HCT116 (cell line): ENCODE measurements around the gene ADAMTSL2. TPM values are rescaled to one million over a fixed set of nuclear protein-coding genes. Genes with fewer than 3 reads are reported as not detected.

ENCODE experiments used
- ZBTB33 ChIP-seq: IDR thresholded peaks from 2 replicates; pipeline ENCODE4 v1.6.1; 2011; ENCODE audit warnings: mild to moderate bottlenecking, low read length, moderate library complexity; ENCODE audit not compliant: insufficient replicate concordance; ENCODE audit errors: extremely low read depth
- total RNA-seq: library from RNA; stranded (reverse); gene quantifications from one replicate; pipeline ENCODE4 v1.2.1, GENCODE V29; 2021; ENCODE audit not compliant: unreplicated experiment

ADAMTSL2 gene
- total RNA-seq, 1 experiment from 2014 or later = not detected

- TF ChIP-seq ZBTB33 = no peak
- TF ChIP-seq, all 23 proteins: peak for 0
Observed at GRCh38 chr9:133622555-133622954, 88.1 kb downstream of the ADAMTSL2 start (continued).

Other genes with a start within 250 kb of the ADAMTSL2 start
- gene SURF6, start 198.5 kb upstream of the ADAMTSL2 start, total RNA-seq = 30.1 TPM
- gene MED22, start 186.6 kb upstream of the ADAMTSL2 start, total RNA-seq = 18.6 TPM
- gene RPL7A, start 186.5 kb upstream of the ADAMTSL2 start, total RNA-seq = 2,837 TPM
- 71.7 TPM for gene SURF1, start 178.2 kb upstream of the ADAMTSL2 start, total RNA-seq
- gene SURF2, start 178.2 kb upstream of the ADAMTSL2 start, total RNA-seq = 27.8 TPM
- gene SURF4, start 158.6 kb upstream of the ADAMTSL2 start, total RNA-seq = 134 TPM
- gene STKLD1, start 158.3 kb upstream of the ADAMTSL2 start, total RNA-seq = 0.37 TPM
- 24.6 TPM for gene REXO4, start 116.7 kb upstream of the ADAMTSL2 start, total RNA-seq
- 9.2 TPM for gene ADAMTS13, start 112.3 kb upstream of the ADAMTSL2 start, total RNA-seq
- 6.9 TPM for gene CACFD1, start 74.7 kb upstream of the ADAMTSL2 start, total RNA-seq
- gene SLC2A6, start 55.6 kb upstream of the ADAMTSL2 start, total RNA-seq = 10.7 TPM
- not detected for gene MYMK, start 9.7 kb upstream of the ADAMTSL2 start, total RNA-seq
- not detected for gene FAM163B, start 74.7 kb downstream of the ADAMTSL2 start, total RNA-seq
- not detected for gene DBH, start 101.7 kb downstream of the ADAMTSL2 start, total RNA-seq
- 5.6 TPM for gene SARDH, start 203.6 kb downstream of the ADAMTSL2 start, total RNA-seq